Hepatocyte (in vitro differentiated cells): ENCODE measurements around the gene CLTCL1.

Experiments used
- EZH2 ChIP-seq: fragments of 200-600 bp; sonication (generic); IDR thresholded peaks from 2 replicates; pipeline ENCODE4 v1.6.1; 2016; ENCODE audit warnings: antibody characterized with exemption, mild to moderate bottlenecking, borderline replicate concordance
- TF ChIP-seq, protein P1 (sequence below): fragments of 200-600 bp; sonication (generic); IDR thresholded peaks from 2 replicates; pipeline ENCODE4 v1.5.1; 2016; ENCODE audit warnings: antibody characterized with exemption, mild to moderate bottlenecking; ENCODE audit not compliant: poor library complexity

DNA sequence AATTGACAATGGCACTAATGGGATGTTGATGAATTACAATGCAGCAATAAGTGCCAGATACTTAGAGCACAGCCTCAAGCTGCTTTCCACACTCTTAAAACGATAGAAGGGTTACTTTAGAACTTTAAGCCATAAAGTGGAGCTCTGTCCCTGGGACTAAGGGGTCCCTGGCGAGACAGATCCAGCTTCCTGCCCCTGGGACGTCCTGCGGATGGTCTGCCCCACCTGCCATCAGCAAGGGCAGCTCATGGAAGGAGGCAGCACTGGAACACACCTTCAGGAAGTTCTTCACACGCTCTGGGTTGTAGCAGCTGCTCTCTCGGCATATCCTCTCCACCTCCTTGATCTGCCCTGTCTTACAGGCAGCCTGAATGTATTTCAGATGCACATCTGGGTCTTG, 67.9 kb downstream of the CLTCL1 start:
- TF ChIP-seq, protein P1, sequence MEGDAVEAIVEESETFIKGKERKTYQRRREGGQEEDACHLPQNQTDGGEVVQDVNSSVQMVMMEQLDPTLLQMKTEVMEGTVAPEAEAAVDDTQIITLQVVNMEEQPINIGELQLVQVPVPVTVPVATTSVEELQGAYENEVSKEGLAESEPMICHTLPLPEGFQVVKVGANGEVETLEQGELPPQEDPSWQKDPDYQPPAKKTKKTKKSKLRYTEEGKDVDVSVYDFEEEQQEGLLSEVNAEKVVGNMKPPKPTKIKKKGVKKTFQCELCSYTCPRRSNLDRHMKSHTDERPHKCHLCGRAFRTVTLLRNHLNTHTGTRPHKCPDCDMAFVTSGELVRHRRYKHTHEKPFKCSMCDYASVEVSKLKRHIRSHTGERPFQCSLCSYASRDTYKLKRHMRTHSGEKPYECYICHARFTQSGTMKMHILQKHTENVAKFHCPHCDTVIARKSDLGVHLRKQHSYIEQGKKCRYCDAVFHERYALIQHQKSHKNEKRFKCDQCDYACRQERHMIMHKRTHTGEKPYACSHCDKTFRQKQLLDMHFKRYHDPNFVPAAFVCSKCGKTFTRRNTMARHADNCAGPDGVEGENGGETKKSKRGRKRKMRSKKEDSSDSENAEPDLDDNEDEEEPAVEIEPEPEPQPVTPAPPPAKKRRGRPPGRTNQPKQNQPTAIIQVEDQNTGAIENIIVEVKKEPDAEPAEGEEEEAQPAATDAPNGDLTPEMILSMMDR, result no peak
- no peak for TF ChIP-seq EZH2
